Muscle of leg (tissue), 11 donors: ENCODE data around the gene PRPF31. TPM values are rescaled to one million over a fixed set of nuclear protein-coding genes. Genes with fewer than 3 reads are reported as not detected.
A peak's percentile ranks its signal among the peaks of the same experiment; 100 is the strongest.

ENCODE experiments used
- DNase-seq: peaks from one replicate; pipeline ENCODE4 v3.0.0; 2013
- H3K27ac ChIP-seq: one replicate; pipeline ENCODE4 v1.5.1; 2013; ENCODE audit warnings: mild to moderate bottlenecking, low read length, control low read depth
- H3K27me3 ChIP-seq: one replicate; pipeline ENCODE4 v1.6.1; 2013; ENCODE audit warnings: low read length; ENCODE audit not compliant: control insufficient read depth, insufficient read depth
- H3K36me3 ChIP-seq: one replicate; pipeline ENCODE4 v1.6.1; 2013; ENCODE audit warnings: low read length; ENCODE audit not compliant: control insufficient read depth, insufficient read depth
- H3K4me1 ChIP-seq: one replicate; pipeline ENCODE4 v1.6.1; 2013; ENCODE audit warnings: low read length; ENCODE audit not compliant: control insufficient read depth, insufficient read depth
- H3K4me3 ChIP-seq: one replicate; pipeline ENCODE4 v1.5.1; 2013; ENCODE audit warnings: low read length, control low read depth
- H3K9me3 ChIP-seq: replicated peaks from 2 replicates; pipeline ENCODE4 v1.6.1; 2013; ENCODE audit warnings: low read depth, low read length; ENCODE audit not compliant: control insufficient read depth
- WGBS: methylation state at CpG from one replicate; pipeline ENCODE4 v1.1.5; 2013; ENCODE audit warnings: missing lambda C conversion rate; ENCODE audit not compliant: insufficient coverage; 5-methylcytosine and 5-hydroxymethylcytosine counted together
- polyA plus RNA-seq, 8 donors: library from polyadenylated mRNA; unstranded; fragments of 120-200 nt; gene quantifications; one replicate each; pipeline versions ENCODE4 v1.2.1 to v1.2.3, GENCODE V29; 2013; ENCODE audit warnings: inconsistent platforms in 1 of 8, low replicate concordance in 1 of 8; ENCODE audit not compliant: insufficient read length in 8 of 8, insufficient read depth in 1 of 8
- total RNA-seq: library from RNA; stranded (reverse); fragments of 120-200 nt; gene quantifications from one replicate; pipeline ENCODE4 v1.2.4, GENCODE V29; 2013

PRPF31 gene
- total and polyA plus RNA-seq, 9 donors: 38.7 to 55.5 (median 52.1) TPM

DNA sequence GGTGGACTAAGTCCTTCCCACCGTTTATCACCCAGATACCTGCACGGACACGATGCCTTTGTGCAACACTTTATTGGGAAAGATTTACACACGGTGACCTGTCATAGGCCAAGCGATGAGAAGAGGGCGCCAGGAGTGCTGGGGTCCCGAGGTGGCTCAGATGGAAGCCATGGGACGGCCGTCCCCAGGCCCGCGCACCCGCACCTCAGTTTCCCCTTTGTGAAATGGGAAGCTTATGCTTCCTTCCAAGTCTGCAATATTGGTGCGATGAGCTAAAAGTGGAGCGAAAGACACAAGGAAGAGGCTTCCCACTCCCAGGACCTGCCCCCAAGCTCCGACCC, 57.8 kb downstream of the PRPF31 start:
- Histone ChIP-seq H3K9me3 (no peaks in the 10 kb centered on the region), H3K4me3 (no peak overlapping the region), H3K36me3 (no peaks in the 10 kb centered on the region), H3K4me1 (peaks cover 7% of the 10 kb centered on the region), H3K27me3 (peaks cover 6% of the 10 kb centered on the region), H3K27ac (no peak overlapping the region)
- WGBS: 26% methylated on average over 11 of the region's 15 CpGs
- no peak for DNase-seq

DNA sequence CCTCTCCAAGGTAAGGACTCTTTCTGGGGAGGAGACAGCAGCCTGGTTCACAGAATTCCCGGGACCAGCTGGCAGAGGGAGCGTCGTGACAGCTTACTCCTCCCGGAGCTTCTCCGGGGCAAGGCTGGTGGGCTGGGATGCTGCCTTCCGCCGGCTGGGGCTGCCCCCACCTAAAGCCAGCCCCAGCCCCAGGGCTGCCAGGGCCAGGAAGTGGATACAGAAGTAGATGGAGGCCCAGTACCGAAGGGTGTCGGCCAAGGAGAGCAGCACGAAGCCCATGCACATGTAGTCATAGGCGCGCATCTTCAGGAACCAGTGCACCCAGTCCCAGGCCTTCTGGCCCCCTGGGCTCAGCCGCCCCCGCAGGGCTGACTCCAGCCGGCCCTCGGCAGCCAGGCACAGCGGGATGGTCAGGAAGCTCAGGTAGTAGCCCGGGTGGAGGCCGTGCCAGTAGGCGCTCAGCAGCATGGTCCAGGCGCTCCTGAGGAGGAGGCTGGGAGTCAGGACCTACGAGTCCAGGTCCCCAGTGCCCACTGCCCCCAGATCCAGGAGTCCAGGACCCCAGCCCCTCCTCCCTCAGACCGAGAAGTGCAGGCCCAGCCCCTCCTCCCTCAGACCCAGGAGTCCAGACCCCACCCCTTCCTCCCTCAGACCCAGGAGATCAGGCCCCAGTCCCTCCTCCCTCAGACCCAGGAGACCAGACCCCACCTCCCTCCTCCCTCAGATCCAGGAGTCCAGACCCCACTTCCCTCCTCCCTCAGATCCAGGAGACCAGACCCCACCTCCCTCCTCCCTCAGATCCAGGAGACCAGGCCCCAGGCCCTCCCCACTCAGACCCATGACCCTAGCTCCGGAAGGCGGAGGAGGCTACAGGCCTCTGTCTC, 58.6 kb downstream of the PRPF31 start:
- no peak overlapping the region for H3K4me3 ChIP-seq
- no peak for DNase-seq
- no peak overlapping the region for H3K27ac ChIP-seq
- peaks cover 7% of the 10 kb centered on the region for H3K4me1 ChIP-seq
- no peaks in the 10 kb centered on the region for H3K9me3 ChIP-seq
- 63% methylated on average over 23 of the region's 25 CpGs for WGBS
- H3K27me3 ChIP-seq: peaks cover 6% of the 10 kb centered on the region
- H3K36me3 ChIP-seq: peaks cover 7% of the 10 kb centered on the region

DNA sequence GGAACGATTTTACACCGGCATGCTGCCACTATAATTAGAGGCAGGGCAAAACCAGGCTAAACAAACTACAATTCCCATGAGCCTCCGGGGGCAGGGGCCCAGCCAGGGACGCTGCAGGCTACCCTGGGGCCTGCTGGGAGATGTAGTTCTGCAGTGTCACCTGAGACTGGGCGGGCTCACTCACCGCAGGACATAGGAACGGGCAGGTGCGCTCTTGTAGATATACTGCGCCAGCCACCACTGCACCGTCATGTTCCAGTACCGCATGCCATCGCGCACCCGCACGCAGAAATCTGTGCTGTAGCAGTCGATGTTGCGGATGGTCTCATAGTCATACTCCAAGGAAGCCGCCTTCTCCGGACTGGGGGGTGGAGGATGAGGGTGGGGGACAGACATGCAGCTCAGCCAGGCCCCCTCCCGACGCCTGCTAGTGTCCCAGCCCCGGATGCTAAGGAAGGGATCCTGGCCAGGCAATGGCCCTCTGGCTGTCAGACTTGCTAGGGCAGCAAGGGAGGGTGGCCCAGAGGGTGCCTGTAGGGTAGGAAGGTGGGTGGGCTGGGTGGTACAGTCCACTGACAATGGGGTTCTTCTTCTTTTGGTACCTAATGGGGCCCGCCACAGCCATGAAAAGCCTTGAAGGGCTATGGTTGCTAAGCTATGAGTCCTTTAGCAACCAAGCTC, 63.2 kb downstream of the PRPF31 start:
- 69% methylated on average over 20 of the region's 23 CpGs for WGBS
- peaks cover 15% of the 10 kb centered on the region for H3K4me1 ChIP-seq
- no peak overlapping the region for H3K4me3 ChIP-seq
- H3K9me3 ChIP-seq: no peaks in the 10 kb centered on the region
- no peak overlapping the region for H3K27ac ChIP-seq
- H3K36me3 ChIP-seq: peaks cover 26% of the 10 kb centered on the region
- H3K27me3 ChIP-seq: peaks cover under 1% of the 10 kb centered on the region
- DNase-seq: no peak

DNA sequence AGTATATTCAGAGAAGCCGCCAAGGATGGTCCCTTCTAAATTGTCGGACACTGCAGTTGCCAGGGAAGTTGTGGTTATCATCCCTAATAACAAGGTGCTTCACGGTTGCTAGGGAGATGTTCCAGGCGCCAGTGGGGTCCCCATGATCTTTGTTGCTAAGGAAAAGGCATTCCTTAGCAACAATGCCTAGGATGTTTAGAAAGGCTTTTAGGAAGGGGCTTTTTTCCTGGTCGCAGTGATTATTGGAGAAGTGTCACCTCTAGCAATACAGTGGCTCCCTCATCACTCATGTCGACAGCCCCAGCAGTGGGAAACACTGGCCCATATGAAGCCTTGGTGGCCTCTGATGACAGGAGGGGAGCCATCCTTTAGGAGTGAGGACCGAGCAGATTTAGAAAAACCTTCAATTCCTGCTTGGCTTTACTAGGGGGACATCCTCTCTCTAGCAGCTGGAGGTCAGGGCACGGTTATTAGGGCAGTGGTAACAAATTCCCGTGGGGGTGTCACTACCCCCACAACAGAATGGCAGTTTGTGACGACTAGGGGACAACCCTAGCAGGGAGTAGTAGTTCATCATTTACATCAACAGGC, 63.8 kb downstream of the PRPF31 start:
- 77% methylated on average over 5 of the region's 10 CpGs for WGBS
- DNase-seq: no peak
- Histone ChIP-seq H3K27me3 (no peaks in the 10 kb centered on the region), H3K27ac (peak overlapping the region; percentile 67), H3K9me3 (no peaks in the 10 kb centered on the region), H3K36me3 (peaks cover 30% of the 10 kb centered on the region), H3K4me1 (peaks cover 15% of the 10 kb centered on the region), H3K4me3 (no peak overlapping the region)

DNA sequence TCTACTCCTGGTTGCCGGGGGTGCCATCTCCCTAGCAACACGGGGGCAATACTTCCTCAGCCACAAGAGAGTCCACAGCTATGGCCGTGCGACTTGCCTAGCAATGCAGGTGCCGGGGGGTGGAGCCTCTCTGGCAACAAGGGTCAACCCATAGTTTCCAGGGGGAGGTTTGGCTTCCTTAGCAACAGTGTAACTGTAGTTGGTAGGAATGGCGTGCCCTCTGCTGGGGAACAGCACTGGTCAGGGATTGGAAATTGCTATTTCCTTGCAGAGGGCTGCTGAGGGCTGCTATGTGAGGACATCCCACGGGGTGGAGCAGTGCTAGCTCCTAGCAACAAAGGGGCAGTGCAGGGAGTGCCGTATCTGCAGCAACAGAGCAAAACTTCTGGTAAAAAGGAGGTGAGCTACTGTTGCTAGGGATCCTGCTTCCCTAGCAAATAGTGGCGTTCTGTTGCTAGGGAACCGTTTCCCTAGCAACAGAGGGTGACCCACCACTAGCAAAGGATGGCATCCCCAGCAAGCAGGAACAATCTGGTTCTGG, 64.4 kb downstream of the PRPF31 start:
- Histone ChIP-seq H3K4me3 (no peak overlapping the region), H3K27me3 (no peaks in the 10 kb centered on the region), H3K9me3 (no peaks in the 10 kb centered on the region), H3K4me1 (peaks cover 15% of the 10 kb centered on the region), H3K36me3 (peaks cover 30% of the 10 kb centered on the region), H3K27ac (peak overlapping the region; percentile 62)
- peak; percentile 64 for DNase-seq
- 19% methylated on average over 4 of the region's 10 CpGs for WGBS

DNA sequence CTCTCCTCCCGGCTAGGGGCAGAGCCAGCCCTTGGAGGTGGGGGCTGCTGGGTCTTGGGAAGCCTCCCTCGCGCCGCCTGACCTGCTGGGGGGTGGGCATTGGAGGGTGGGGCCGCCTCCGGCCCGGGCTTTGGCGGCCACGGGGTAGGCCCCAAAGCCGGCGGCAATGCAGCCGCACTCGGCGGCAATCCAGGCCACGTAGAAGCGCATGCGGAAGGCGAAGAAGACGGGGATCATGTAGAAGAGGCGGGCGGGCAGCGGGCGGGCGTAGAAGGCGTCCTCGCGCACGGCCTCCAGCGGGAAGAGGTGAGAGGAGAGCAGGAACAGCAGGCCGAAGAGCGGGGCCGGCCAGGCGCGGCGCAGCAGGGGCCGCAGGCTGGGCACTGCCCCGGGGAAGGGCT, 65.1 kb downstream of the PRPF31 start:
- DNase-seq: no peak
- Histone ChIP-seq H3K9me3 (no peaks in the 10 kb centered on the region), H3K27ac (no peak overlapping the region), H3K4me3 (no peak overlapping the region), H3K27me3 (no peaks in the 10 kb centered on the region), H3K36me3 (peaks cover 30% of the 10 kb centered on the region), H3K4me1 (peaks cover 15% of the 10 kb centered on the region)
- WGBS: 92% methylated on average over 37 of the region's 37 CpGs

Other genes starting within 250 kb of the PRPF31 start
- 21.9 TPM for gene MYADM, start 247.9 kb upstream of the PRPF31 start, total RNA-seq
- 100 to 1,000 TPM; 158 to 234 (median 219) TPM for gene MYADM, start 247.9 kb upstream of the PRPF31 start, polyA plus RNA-seq
- not detected for gene PRKCG, start 233.6 kb upstream of the PRPF31 start, total RNA-seq
- gene PRKCG, start 233.6 kb upstream of the PRPF31 start, polyA plus RNA-seq: 1 to 10 TPM in 1 of 8 donors, under 1 TPM in 7; 0.08 to 1.1 (median 0.32) TPM
- 0.04 TPM for gene CACNG7, start 206.5 kb upstream of the PRPF31 start, total RNA-seq
- 1 to 10 TPM in 5 of 8 donors, under 1 TPM in 2, not detected in 1; 0.56 to 2.1 (median 1.1) TPM for gene CACNG7, start 206.5 kb upstream of the PRPF31 start, polyA plus RNA-seq
- gene CACNG8, start 152.8 kb upstream of the PRPF31 start, total RNA-seq: 0.09 TPM
- gene CACNG8, start 152.8 kb upstream of the PRPF31 start, polyA plus RNA-seq: 1 to 10 TPM in 2 of 8 donors, under 1 TPM in 6; 0.29 to 1.1 (median 0.65) TPM
- 21.5 TPM for gene CACNG6, start 124.1 kb upstream of the PRPF31 start, total RNA-seq
- gene CACNG6, start 124.1 kb upstream of the PRPF31 start, polyA plus RNA-seq: 10 to 100 TPM; 25.7 to 47.8 (median 33.0) TPM
- not detected for gene VSTM1, start 51.9 kb upstream of the PRPF31 start, total RNA-seq
- under 1 TPM in 6 of 8 donors, not detected in 2; 0.19 to 0.53 (median 0.25) TPM for gene VSTM1, start 51.9 kb upstream of the PRPF31 start, polyA plus RNA-seq
- not detected for gene TARM1, start 34.4 kb upstream of the PRPF31 start, total RNA-seq
- gene TARM1, start 34.4 kb upstream of the PRPF31 start, polyA plus RNA-seq: under 1 TPM in 3 of 8 donors, not detected in 5; 0.14 to 0.27 (median 0.27) TPM
- gene OSCAR, start 15.0 kb upstream of the PRPF31 start, total RNA-seq: 0.09 TPM
- gene OSCAR, start 15.0 kb upstream of the PRPF31 start, polyA plus RNA-seq: under 1 TPM; 0.31 to 0.74 (median 0.47) TPM
- gene NDUFA3, start 12.9 kb upstream of the PRPF31 start, total RNA-seq: 167 TPM
- 100 to 1,000 TPM in 6 of 8 donors, 10 to 100 TPM in 2; 89.3 to 124 (median 105) TPM for gene NDUFA3, start 12.9 kb upstream of the PRPF31 start, polyA plus RNA-seq
- 16.6 TPM for gene TFPT, start 97 bp upstream of the PRPF31 start, total RNA-seq
- gene TFPT, start 97 bp upstream of the PRPF31 start, polyA plus RNA-seq: 10 to 100 TPM; 15.1 to 18.4 (median 17.1) TPM
- gene CNOT3, start 22.0 kb downstream of the PRPF31 start, total RNA-seq: 8.3 TPM
- gene CNOT3, start 22.0 kb downstream of the PRPF31 start, polyA plus RNA-seq: 10 to 100 TPM; 26.9 to 51.1 (median 37.5) TPM
- 9.0 TPM for gene LENG1, start 44.0 kb downstream of the PRPF31 start, total RNA-seq
- gene LENG1, start 44.0 kb downstream of the PRPF31 start, polyA plus RNA-seq: 10 to 100 TPM in 2 of 8 donors, 1 to 10 TPM in 6; 9.1 to 11.1 (median 9.7) TPM
- gene TMC4, start 57.4 kb downstream of the PRPF31 start, total RNA-seq: 1.5 TPM
- gene TMC4, start 57.4 kb downstream of the PRPF31 start, polyA plus RNA-seq: 1 to 10 TPM; 1.9 to 8.0 (median 4.1) TPM
- 11.1 TPM for gene MBOAT7, start 73.8 kb downstream of the PRPF31 start, total RNA-seq
- 10 to 100 TPM; 20.1 to 38.3 (median 28.5) TPM for gene MBOAT7, start 73.8 kb downstream of the PRPF31 start, polyA plus RNA-seq
- 25.8 TPM for gene TSEN34, start 75.6 kb downstream of the PRPF31 start, total RNA-seq
- gene TSEN34, start 75.6 kb downstream of the PRPF31 start, polyA plus RNA-seq: 10 to 100 TPM; 28.0 to 42.8 (median 36.3) TPM
- gene RPS9, start 85.1 kb downstream of the PRPF31 start, total RNA-seq: 2,526 TPM
- 1,000 to 10,000 TPM; 2,473 to 2,976 (median 2,757) TPM for gene RPS9, start 85.1 kb downstream of the PRPF31 start, polyA plus RNA-seq
- 1.4 TPM for gene LILRB3, start 107.3 kb downstream of the PRPF31 start, total RNA-seq
- 1 to 10 TPM; 1.6 to 4.2 (median 2.9) TPM for gene LILRB3, start 107.3 kb downstream of the PRPF31 start, polyA plus RNA-seq
- 0.71 TPM for gene LILRA6, start 127.0 kb downstream of the PRPF31 start, total RNA-seq
- 1 to 10 TPM; 1.0 to 2.6 (median 1.8) TPM for gene LILRA6, start 127.0 kb downstream of the PRPF31 start, polyA plus RNA-seq
- gene LILRB5, start 141.5 kb downstream of the PRPF31 start, total RNA-seq: 5.5 TPM
- 10 to 100 TPM in 2 of 8 donors, 1 to 10 TPM in 6; 6.1 to 11.8 (median 8.2) TPM for gene LILRB5, start 141.5 kb downstream of the PRPF31 start, polyA plus RNA-seq
- 0.53 TPM for gene LILRB2, start 165.4 kb downstream of the PRPF31 start, total RNA-seq
- 1 to 10 TPM; 1.4 to 2.9 (median 2.2) TPM for gene LILRB2, start 165.4 kb downstream of the PRPF31 start, polyA plus RNA-seq
- 0.22 TPM for gene LILRA5, start 197.4 kb downstream of the PRPF31 start, total RNA-seq
- 1 to 10 TPM in 2 of 8 donors, under 1 TPM in 6; 0.17 to 1.5 (median 0.61) TPM for gene LILRA5, start 197.4 kb downstream of the PRPF31 start, polyA plus RNA-seq
- gene LILRA4, start 223.4 kb downstream of the PRPF31 start, total RNA-seq: not detected
- gene LILRA4, start 223.4 kb downstream of the PRPF31 start, polyA plus RNA-seq: under 1 TPM in 1 of 8 donors, not detected in 7; 0.48 TPM
- 5.3 TPM for gene LAIR1, start 249.2 kb downstream of the PRPF31 start, total RNA-seq
- gene LAIR1, start 249.2 kb downstream of the PRPF31 start, polyA plus RNA-seq: 10 to 100 TPM in 1 of 8 donors, 1 to 10 TPM in 7; 6.8 to 11.8 (median 7.4) TPM